Central memory CD8-positive, alpha-beta T cell (primary cell): ENCODE results near the gene KRT37.

Experiments
- ATAC-seq: fragments of 150-1000 bp; cut with Tn5 transposase; replicated peaks from 2 replicates; pipeline ENCODE4 v1.10.0; 2022; ENCODE audit warnings: mild to moderate bottlenecking, moderate FRiP score, moderate number of reproducible peaks; ENCODE audit not compliant: poor library complexity, severe bottlenecking; ENCODE audit errors: extremely low read depth
- DNase-seq, 2 donors: peaks; one replicate each; pipeline ENCODE4 v3.0.0; 2021; ENCODE audit warnings: low spot score in 2 of 2
- H3K27ac Mint-ChIP-seq: one replicate; pipeline ENCODE4 v1.8.0; 2022; ENCODE audit warnings: low read depth, mild to moderate bottlenecking, moderate library complexity, mixed read lengths
- H3K27me3 Mint-ChIP-seq: one replicate; pipeline ENCODE4 v1.8.0; 2022; ENCODE audit warnings: mixed read lengths
- H3K36me3 Mint-ChIP-seq: one replicate; pipeline ENCODE4 v1.8.0; 2022; ENCODE audit warnings: mild to moderate bottlenecking, moderate library complexity, mixed read lengths; ENCODE audit not compliant: insufficient read depth
- H3K4me1 Mint-ChIP-seq: one replicate; pipeline ENCODE4 v1.8.0; 2022; ENCODE audit warnings: mixed read lengths
- H3K4me3 Mint-ChIP-seq: one replicate; pipeline ENCODE4 v1.8.0; 2022; ENCODE audit warnings: mild to moderate bottlenecking, moderate library complexity, mixed read lengths
- H3K9me3 Mint-ChIP-seq: one replicate; pipeline ENCODE4 v1.8.0; 2022; ENCODE audit warnings: mixed read lengths

KRT37 gene

DNA sequence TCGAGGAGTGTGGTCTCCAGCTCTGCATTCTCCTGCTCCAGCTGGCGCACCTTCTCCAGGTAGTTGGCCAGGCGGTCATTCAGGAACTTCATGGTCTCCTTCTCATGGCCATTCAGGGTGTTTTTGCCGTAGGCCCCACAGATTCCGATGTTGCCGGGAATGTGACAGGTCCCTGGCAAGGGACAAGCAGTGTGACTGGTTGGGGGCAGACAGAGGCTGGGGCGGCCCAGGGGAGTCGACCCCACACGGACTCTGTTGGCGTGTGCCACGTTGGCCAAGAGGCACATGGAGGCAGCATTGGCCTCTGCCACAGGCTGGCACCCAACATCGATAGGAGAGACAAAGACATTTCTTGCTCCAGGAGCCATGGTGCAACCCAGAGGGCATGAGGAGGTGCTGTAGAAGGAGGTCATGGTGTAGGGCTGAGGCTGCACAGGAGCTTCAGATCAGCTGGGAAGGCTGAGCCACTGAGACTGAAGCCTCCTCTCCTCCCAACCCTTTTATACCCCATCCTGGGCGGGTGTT is at the start of gene KRT37:
Gene KRT37 (minus strand): TSS at position 475 of the 525 bp plus-strand sequence. CDS start 62 bp downstream, at position 413.
- no peak for ATAC-seq
- Mint-ChIP-seq H3K4me1 (peaks cover 15% of the 10 kb centered on the region), H3K27me3 (peaks cover 44% of the 10 kb centered on the region), H3K4me3 (no peak within 1 kb of the TSS), H3K9me3 (no peaks in the 10 kb centered on the region), H3K27ac (no peak within 1 kb of the TSS), H3K36me3 (no peaks in the 10 kb centered on the region)
- DNase-seq: no peak

DNA sequence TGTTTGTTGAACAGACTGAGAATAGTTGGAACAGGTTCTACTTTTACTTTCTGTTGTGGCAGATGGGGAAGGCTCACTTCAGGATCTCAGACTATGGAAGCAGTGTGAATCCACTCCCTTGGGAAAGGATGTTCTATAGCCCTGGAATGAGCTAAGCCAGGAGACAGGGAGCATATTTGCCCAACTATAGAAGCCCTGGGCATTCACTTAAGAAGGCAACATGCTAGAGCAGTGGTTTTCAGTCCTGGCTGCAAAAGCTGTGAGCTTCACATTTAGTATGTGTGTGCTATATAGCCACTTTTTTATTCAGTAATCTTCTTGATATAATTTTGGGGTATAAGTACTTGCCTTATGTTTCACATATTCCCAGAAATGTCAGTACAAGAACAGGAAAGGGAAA is 44.0 kb upstream of the KRT37 start:
- H3K27me3 Mint-ChIP-seq: peaks cover 31% of the 10 kb centered on the region

DNA sequence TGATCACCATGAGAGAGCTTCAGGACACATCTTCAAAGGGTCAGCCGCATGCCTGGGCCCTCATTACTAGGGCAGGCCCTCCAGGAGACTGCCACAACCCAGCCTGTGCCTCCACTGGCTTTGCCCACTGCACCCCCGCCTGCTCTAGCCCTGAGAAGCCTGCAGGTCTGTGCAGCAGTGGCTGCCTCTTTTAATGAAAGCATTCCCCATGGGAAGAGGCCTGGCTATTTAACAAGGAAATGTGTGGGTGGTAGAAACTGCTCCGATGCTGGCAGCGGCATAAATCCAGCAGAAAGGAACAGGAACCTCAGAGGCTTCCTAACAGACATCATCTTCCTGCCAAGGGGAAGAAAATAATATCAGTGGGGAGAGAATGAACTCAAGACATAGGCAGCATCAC is 43.2 kb upstream of the KRT37 start:
- ATAC-seq (no peak), DNase-seq (no peak)
- Mint-ChIP-seq H3K4me3 (no peak overlapping the region), H3K27ac (no peak overlapping the region), H3K9me3 (no peaks in the 10 kb centered on the region), H3K4me1 (no peaks in the 10 kb centered on the region), H3K27me3 (peaks cover 23% of the 10 kb centered on the region), H3K36me3 (peaks cover 2% of the 10 kb centered on the region)

More for the DNA sequence above, 44.0 kb upstream of the KRT37 start:
- H3K4me1 Mint-ChIP-seq: no peaks in the 10 kb centered on the region
- no peak overlapping the region for H3K4me3 Mint-ChIP-seq
- DNase-seq (no peak), ATAC-seq (no peak)
- H3K27ac Mint-ChIP-seq: no peak overlapping the region
- no peaks in the 10 kb centered on the region for H3K36me3 Mint-ChIP-seq
- no peaks in the 10 kb centered on the region for H3K9me3 Mint-ChIP-seq

- no peaks in the 10 kb centered on the region for H3K4me1 Mint-ChIP-seq
- no peak within 1 kb of the TSS for H3K4me3 Mint-ChIP-seq
- H3K36me3 Mint-ChIP-seq: peaks cover 2% of the 10 kb centered on the region
- H3K27me3 Mint-ChIP-seq: peaks cover 22% of the 10 kb centered on the region
- ATAC-seq (no peak), DNase-seq (no peak)
- H3K9me3 Mint-ChIP-seq: no peaks in the 10 kb centered on the region
- H3K27ac Mint-ChIP-seq: no peak within 1 kb of the TSS
Observed at GRCh38 chr17:41466988-41467387, 42.6 kb upstream of the KRT37 start, which contains the start of gene KRT32. Gene KRT32 (minus strand): TSS chr17:41467386. CDS start chr17:41467325, 61 bp downstream.

- no peak overlapping the region for H3K27ac Mint-ChIP-seq
- DNase-seq (no peak), ATAC-seq (no peak)
- peaks cover 2% of the 10 kb centered on the region for H3K36me3 Mint-ChIP-seq
- H3K27me3 Mint-ChIP-seq: peaks cover 22% of the 10 kb centered on the region
- no peak overlapping the region for H3K4me3 Mint-ChIP-seq
- H3K4me1 Mint-ChIP-seq: no peaks in the 10 kb centered on the region
- H3K9me3 Mint-ChIP-seq: no peaks in the 10 kb centered on the region
Observed at GRCh38 chr17:41464682-41465081, 40.3 kb upstream of the KRT37 start.

GRCh38 chr17:41464173-41464572 is 39.8 kb upstream of the KRT37 start:
- H3K36me3 Mint-ChIP-seq: peaks cover 2% of the 10 kb centered on the region
- H3K27me3 Mint-ChIP-seq: peaks cover 22% of the 10 kb centered on the region
- ATAC-seq (no peak), DNase-seq (no peak)
- no peaks in the 10 kb centered on the region for H3K4me1 Mint-ChIP-seq
- no peaks in the 10 kb centered on the region for H3K9me3 Mint-ChIP-seq
- H3K27ac Mint-ChIP-seq: no peak overlapping the region
- H3K4me3 Mint-ChIP-seq: no peak overlapping the region

DNA sequence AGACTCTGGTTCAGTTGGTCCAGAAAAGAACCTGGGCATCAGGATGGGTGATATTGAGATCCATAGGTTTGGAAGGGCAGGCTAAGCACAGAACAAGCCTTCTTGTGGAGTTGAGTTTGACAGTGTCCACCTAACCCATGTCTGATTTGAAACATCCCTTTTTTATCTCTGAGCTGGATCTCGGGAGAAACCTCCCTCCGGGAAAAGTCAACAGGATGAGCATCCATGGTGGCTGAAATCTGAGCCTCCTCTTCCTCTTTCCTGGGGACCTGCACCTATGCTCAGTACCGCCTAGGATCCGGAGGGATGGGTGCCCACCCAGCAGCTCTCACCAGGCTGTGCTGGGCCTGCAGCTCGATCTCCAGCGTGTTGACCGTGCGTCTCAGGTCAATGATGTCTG is 39.4 kb upstream of the KRT37 start:
- ATAC-seq (no peak), DNase-seq (no peak)
- Mint-ChIP-seq H3K27me3 (peaks cover 22% of the 10 kb centered on the region), H3K27ac (no peak overlapping the region), H3K4me3 (no peak overlapping the region), H3K4me1 (no peaks in the 10 kb centered on the region), H3K9me3 (no peaks in the 10 kb centered on the region), H3K36me3 (peaks cover 2% of the 10 kb centered on the region)

DNA sequence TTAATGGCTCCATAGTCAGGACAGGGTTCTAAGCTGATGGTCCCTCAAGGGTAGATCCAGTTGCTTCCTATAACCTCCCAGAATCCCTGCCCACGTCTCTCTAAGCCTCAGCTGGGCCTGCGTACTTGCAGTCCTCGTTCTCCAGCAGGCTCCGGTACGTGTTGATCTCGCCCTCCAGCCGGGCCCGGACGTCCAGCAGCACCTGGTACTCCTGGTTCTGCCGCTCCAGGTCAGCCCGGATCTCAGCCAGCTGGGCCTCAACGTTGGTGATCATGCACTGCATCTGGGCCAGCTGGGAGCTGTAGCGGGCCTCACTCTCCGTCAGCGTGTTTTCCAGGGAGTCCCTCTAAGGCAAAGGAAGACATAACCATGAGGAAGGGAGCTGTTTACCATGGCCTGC is 38.3 kb upstream of the KRT37 start:
- ATAC-seq: no peak
- peaks cover 2% of the 10 kb centered on the region for H3K36me3 Mint-ChIP-seq

GRCh38 chr17:41457676-41458075 is 33.3 kb upstream of the KRT37 start:
- H3K27me3 Mint-ChIP-seq: peaks cover 8% of the 10 kb centered on the region
- no peak overlapping the region for H3K27ac Mint-ChIP-seq
- DNase-seq: no peak
- no peak for ATAC-seq
- no peak overlapping the region for H3K4me3 Mint-ChIP-seq
- H3K4me1 Mint-ChIP-seq: no peaks in the 10 kb centered on the region
- no peaks in the 10 kb centered on the region for H3K9me3 Mint-ChIP-seq
- peaks cover under 1% of the 10 kb centered on the region for H3K36me3 Mint-ChIP-seq

More for the DNA sequence above, 38.3 kb upstream of the KRT37 start:
- Mint-ChIP-seq H3K4me3 (no peak overlapping the region), H3K4me1 (no peaks in the 10 kb centered on the region), H3K9me3 (no peaks in the 10 kb centered on the region), H3K27me3 (peaks cover 22% of the 10 kb centered on the region), H3K27ac (no peak overlapping the region)
- no peak for DNase-seq

DNA sequence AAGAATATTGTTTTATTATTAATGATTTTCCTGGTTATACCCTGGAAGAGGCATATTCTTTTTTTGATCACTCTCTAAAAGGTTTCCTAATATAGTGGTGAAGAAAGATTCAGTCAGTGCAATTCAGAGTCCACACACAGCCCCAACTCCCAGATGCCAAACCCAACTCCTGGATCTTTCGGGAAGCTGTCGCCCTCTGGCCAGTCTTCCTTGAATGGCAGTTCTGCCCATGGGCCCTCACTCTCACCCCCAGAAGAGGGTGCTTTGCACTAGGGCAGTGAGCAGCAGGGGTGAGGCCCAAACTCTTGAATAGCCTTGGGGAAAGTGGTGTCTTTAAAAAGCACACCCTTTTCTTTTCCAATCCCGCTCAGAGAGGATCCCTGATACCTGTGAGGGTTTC is 31.8 kb upstream of the KRT37 start:
- DNase-seq (no peak), ATAC-seq (no peak)
- no peak overlapping the region for H3K27ac Mint-ChIP-seq
- H3K4me3 Mint-ChIP-seq: no peak overlapping the region
- H3K4me1 Mint-ChIP-seq: no peaks in the 10 kb centered on the region
- H3K27me3 Mint-ChIP-seq: peaks cover 17% of the 10 kb centered on the region
- no peaks in the 10 kb centered on the region for H3K36me3 Mint-ChIP-seq
- no peaks in the 10 kb centered on the region for H3K9me3 Mint-ChIP-seq

GRCh38 chr17:41455236-41455635 is 30.9 kb upstream of the KRT37 start:
- peaks cover 4% of the 10 kb centered on the region for H3K4me1 Mint-ChIP-seq
- DNase-seq (no peak), ATAC-seq (no peak)
- H3K4me3 Mint-ChIP-seq: no peak overlapping the region
- no peak overlapping the region for H3K27ac Mint-ChIP-seq
- H3K9me3 Mint-ChIP-seq: no peaks in the 10 kb centered on the region
- no peaks in the 10 kb centered on the region for H3K36me3 Mint-ChIP-seq
- H3K27me3 Mint-ChIP-seq: peaks cover 26% of the 10 kb centered on the region

DNA sequence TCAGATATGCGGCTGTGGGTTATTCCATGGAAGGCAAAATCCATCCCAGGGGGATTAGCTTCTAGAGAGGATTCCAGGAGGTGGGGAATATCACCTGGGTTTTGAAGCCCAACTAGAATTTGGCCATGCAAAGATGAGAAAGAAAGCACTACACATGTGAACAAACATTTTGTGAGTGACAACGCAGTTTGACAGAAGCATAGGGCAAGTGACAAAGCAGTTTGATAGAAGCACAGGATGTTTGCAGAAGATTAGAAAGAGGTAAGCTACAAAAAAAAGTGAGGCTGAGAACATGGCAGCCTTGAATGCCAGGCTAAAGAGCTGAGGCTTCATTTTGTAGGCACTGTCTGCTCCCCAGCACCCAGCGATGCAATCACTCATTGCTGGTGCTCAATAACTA is 28.7 kb upstream of the KRT37 start:
- Mint-ChIP-seq H3K4me3 (no peak overlapping the region), H3K4me1 (peaks cover 11% of the 10 kb centered on the region), H3K27ac (no peak overlapping the region), H3K36me3 (no peaks in the 10 kb centered on the region), H3K27me3 (peaks cover 40% of the 10 kb centered on the region), H3K9me3 (no peaks in the 10 kb centered on the region)
- ATAC-seq: no peak
- DNase-seq: no peak

GRCh38 chr17:41452281-41452680 is 27.9 kb upstream of the KRT37 start:
- DNase-seq (no peak), ATAC-seq (no peak)
- no peaks in the 10 kb centered on the region for H3K9me3 Mint-ChIP-seq
- H3K27me3 Mint-ChIP-seq: peaks cover 41% of the 10 kb centered on the region
- H3K4me3 Mint-ChIP-seq: no peak overlapping the region
- no peak overlapping the region for H3K27ac Mint-ChIP-seq
- H3K36me3 Mint-ChIP-seq: no peaks in the 10 kb centered on the region
- H3K4me1 Mint-ChIP-seq: peaks cover 11% of the 10 kb centered on the region
